ENCODE data around the gene UCN2. TPM values are rescaled to one million over a fixed set of nuclear protein-coding genes. Genes with fewer than 3 reads are reported as not detected.

The UCN2 gene
- total and polyA plus RNA-seq, 9 of the 15 experiments (the other 6 are each of a cell fraction or from before 2014, with no cell fraction given), result 0.08 to 0.11 TPM; not detected in 7

- TF ChIP-seq MBD1 (CRISPR knock-in tag; IDR thresholded peaks at IDR 0.05), result no peak
- no peak for TF ChIP-seq ELF1 (tag; IDR thresholded peaks at IDR 0.05)
- TF ChIP-seq NFE2L1 (tag; IDR thresholded peaks at IDR 0.05; ENCODE audit: borderline replicate concordance, low read depth), result no peak
- no peak for TF ChIP-seq SRSF9 (IDR thresholded peaks at IDR 0.05; ENCODE audit: borderline replicate concordance, low read depth, low read length)
- TF ChIP-seq ZNF561 (CRISPR knock-in tag; conservative IDR thresholded peaks at IDR 0.05), result no peak
- TF ChIP-seq SPI1 (IDR thresholded peaks at IDR 0.05; ENCODE audit: borderline replicate concordance, low read depth, low read length), result no peak
- TF ChIP-seq E2F3 (CRISPR knock-in tag; IDR thresholded peaks at IDR 0.05), result no peak
- TF ChIP-seq, protein P1, sequence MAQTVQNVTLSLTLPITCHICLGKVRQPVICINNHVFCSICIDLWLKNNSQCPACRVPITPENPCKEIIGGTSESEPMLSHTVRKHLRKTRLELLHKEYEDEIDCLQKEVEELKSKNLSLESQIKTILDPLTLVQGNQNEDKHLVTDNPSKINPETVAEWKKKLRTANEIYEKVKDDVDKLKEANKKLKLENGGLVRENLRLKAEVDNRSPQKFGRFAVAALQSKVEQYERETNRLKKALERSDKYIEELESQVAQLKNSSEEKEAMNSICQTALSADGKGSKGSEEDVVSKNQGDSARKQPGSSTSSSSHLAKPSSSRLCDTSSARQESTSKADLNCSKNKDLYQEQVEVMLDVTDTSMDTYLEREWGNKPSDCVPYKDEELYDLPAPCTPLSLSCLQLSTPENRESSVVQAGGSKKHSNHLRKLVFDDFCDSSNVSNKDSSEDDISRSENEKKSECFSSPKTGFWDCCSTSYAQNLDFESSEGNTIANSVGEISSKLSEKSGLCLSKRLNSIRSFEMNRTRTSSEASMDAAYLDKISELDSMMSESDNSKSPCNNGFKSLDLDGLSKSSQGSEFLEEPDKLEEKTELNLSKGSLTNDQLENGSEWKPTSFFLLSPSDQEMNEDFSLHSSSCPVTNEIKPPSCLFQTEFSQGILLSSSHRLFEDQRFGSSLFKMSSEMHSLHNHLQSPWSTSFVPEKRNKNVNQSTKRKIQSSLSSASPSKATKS (CRISPR knock-in tag; IDR thresholded peaks at IDR 0.05), result no peak
- TF ChIP-seq ETV5 (CRISPR knock-in tag; IDR thresholded peaks at IDR 0.05; ENCODE audit: low read depth), result no peak
- TF ChIP-seq HDAC6 (IDR thresholded peaks at IDR 0.05; ENCODE audit: low read depth, low read length), result no peak
- no peak for TF ChIP-seq KLF13 (tag; IDR thresholded peaks at IDR 0.05; ENCODE audit: borderline replicate concordance, low read depth)
- no peak for TF ChIP-seq RAD51 (IDR thresholded peaks at IDR 0.05; ENCODE audit: borderline replicate concordance, low read depth)
- no peak for TF ChIP-seq ILF3 (IDR thresholded peaks at IDR 0.05; ENCODE audit: borderline replicate concordance)
- TF ChIP-seq ZNF311 (CRISPR knock-in tag; IDR thresholded peaks at IDR 0.05), result no peak
- peak; percentile 96 to 97 for TF ChIP-seq NRF1 (conservative IDR thresholded peaks at IDR 0.05 in 1 of 2, IDR thresholded peaks at IDR 0.05 in 1 of 2)
- TF ChIP-seq, protein P2, sequence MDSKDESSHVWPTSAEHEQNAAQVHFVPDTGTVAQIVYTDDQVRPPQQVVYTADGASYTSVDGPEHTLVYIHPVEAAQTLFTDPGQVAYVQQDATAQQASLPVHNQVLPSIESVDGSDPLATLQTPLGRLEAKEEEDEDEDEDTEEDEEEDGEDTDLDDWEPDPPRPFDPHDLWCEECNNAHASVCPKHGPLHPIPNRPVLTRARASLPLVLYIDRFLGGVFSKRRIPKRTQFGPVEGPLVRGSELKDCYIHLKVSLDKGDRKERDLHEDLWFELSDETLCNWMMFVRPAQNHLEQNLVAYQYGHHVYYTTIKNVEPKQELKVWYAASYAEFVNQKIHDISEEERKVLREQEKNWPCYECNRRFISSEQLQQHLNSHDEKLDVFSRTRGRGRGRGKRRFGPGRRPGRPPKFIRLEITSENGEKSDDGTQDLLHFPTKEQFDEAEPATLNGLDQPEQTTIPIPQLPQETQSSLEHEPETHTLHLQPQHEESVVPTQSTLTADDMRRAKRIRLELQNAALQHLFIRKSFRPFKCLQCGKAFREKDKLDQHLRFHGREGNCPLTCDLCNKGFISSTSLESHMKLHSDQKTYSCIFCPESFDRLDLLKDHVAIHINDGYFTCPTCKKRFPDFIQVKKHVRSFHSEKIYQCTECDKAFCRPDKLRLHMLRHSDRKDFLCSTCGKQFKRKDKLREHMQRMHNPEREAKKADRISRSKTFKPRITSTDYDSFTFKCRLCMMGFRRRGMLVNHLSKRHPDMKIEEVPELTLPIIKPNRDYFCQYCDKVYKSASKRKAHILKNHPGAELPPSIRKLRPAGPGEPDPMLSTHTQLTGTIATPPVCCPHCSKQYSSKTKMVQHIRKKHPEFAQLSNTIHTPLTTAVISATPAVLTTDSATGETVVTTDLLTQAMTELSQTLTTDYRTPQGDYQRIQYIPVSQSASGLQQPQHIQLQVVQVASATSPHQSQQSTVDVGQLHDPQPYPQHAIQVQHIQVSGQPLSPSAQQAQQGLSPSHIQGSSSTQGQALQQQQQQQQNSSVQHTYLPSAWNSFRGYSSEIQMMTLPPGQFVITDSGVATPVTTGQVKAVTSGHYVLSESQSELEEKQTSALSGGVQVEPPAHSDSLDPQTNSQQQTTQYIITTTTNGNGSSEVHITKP (IDR thresholded peaks at IDR 0.05; ENCODE audit: partially characterized antibody), result peak; percentile 28
- no peak for TF ChIP-seq ZNF217 (CRISPR knock-in tag; IDR thresholded peaks at IDR 0.05)
- peak; percentile 87 for TF ChIP-seq POLR2AphosphoS5 (IDR thresholded peaks at IDR 0.05; ENCODE audit: control insufficient read depth, insufficient read depth, low read depth, low read length)
- no peak for TF ChIP-seq HMG20A (CRISPR knock-in tag; conservative IDR thresholded peaks at IDR 0.05)
- no peak for TF ChIP-seq HIVEP1 (CRISPR knock-in tag; IDR thresholded peaks at IDR 0.05)
Observed at GRCh38 chr3:48609088-48610005, 45.8 kb upstream of the UCN2 start, which contains the start of gene UQCRC1 (continued).

All from K562 (cell line).